H7 (cell line): ENCODE measurements around the gene LMTK2. TPM values are rescaled to one million over a fixed set of nuclear protein-coding genes. Genes with fewer than 3 reads are reported as not detected.

ENCODE experiments used
- DNase-seq: peaks from one replicate; pipeline ENCODE4 v3.0.0; 2012
- H3K27me3 ChIP-seq: 2 replicates; pipeline ENCODE4 v1.6.0; 2011; ENCODE audit warnings: mild to moderate bottlenecking, low read length; ENCODE audit not compliant: control insufficient read depth, insufficient read depth
- H3K36me3 ChIP-seq: replicated peaks from 2 replicates; pipeline ENCODE4 v1.5.1; 2011; ENCODE audit warnings: low read length; ENCODE audit not compliant: control insufficient read depth, insufficient read depth
- H3K4me3 ChIP-seq: 2 replicates; pipeline ENCODE4 v1.5.1; 2011; ENCODE audit warnings: low read depth, mild to moderate bottlenecking, control low read depth, low read length, moderate library complexity; ENCODE audit not compliant: insufficient read depth
- total RNA-seq: library from RNA; depleted of rRNA; stranded (reverse); fragments of >200 nt; shearing (Covaris generic); gene quantifications from 2 replicates; pipeline ENCODE4 v1.2.3, GENCODE V29; 2014

The LMTK2 gene
- total RNA-seq, 1 experiment from 2014 or later, result 12.6 TPM

DNA sequence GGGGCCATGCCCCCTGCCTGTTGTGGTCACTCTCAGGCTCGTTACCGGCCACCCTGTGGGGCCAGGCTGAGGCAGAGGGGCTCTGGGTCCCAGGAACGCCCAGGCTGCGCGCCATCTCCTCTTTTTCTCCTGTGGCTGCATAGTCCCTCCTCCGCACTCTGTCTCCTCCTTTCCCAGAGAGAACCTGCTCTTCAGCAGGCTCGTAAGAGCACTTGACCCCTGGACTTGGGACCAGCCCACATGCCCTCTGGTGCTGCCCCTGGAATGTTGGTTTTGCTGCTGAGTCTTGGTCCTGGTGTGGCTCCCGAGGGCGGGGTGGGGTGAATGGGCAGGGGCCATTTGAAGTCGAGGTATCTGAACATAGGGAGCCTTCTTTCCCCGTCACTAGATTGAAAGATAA, 98.0 kb downstream of the LMTK2 start:
- Histone ChIP-seq H3K36me3 (no peaks in the 10 kb centered on the region; the same call in 1 of the 2 replicates), H3K27me3 (no peaks in the 10 kb centered on the region), H3K4me3 (no peak overlapping the region)
- DNase-seq, result no peak

DNA sequence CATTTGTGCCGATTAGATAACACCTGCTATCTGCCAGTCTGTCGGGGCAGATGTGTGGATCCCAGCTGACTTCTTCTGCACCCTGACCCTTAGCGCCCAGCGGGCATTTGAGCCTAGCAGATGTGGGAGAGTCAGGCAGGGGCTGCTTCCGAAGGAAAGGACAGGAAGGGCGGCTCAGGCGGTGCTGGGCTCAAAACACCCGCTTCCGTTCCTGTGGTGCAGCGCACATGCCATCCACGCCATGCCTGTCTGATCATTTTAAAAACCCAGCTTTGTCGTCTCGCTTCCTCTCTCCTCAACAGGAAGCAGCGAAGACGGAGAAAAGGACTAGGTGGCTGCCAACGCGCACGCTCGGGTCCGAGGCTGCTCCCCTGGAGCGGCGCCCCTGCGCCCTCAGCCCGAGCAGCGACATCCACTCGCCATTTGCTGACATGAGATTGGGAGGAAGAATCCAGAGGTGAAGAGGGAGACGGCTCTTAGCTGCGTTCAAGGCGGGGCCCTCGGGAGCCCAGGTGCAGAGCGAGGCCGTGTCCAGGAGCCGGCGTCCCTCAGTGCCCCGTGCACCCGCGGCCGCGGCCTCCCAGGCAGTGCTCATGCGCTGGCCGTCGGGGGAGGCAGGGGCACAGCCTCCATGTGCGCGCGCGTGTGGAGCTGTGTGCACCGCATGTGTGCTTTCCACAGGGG, 98.6 kb downstream of the LMTK2 start:
- H3K27me3 ChIP-seq, result no peaks in the 10 kb centered on the region
- H3K4me3 ChIP-seq, result no peak overlapping the region
- no peaks in the 10 kb centered on the region; the same call in 1 of the 2 replicates for H3K36me3 ChIP-seq
- DNase-seq, result no peak

DNA sequence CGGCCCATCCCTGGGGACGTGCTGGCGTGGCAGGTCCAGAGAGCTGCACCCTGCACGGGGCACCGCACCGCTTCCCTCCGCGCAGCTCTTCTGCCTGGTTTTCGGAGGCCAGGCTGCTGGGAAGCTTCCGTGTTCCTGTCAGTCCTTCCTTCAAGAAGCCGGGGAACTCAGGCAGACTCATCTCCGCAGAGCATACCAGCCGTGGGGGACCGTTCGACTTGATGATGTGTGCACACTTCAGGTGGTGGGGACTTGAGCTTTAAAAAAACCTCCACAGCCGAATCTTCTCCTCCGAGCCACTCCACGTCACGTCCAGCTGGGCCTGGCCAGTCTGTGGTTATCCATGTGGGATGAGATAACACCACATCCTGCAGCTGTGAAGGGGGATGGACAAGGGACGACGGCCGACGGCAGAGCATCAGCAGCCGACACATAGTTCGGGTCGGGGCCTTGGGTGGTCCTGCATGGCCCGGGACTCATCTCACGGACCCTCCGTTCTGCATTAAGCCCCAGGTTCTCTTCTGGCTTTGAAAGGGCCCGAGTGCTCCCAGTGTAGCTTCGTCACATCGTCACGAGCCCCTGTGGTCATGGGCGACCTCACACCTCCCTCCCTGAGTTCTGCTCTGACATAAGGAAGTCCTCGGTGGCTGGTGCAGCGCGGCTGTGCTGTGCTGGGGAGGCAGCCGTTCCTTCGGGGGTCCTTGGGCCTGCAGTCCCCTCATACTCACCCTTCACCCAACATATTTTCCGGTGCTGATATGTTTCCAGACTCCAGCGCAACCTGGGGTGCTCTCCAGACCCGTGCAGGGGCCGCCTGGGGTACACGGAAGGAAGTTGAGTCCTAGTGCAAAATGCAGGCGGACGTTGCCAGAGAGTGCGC, 100.0 kb downstream of the LMTK2 start:
- H3K27me3 ChIP-seq, result no peaks in the 10 kb centered on the region
- DNase-seq, result no peak
- H3K4me3 ChIP-seq, result no peak overlapping the region
- no peaks in the 10 kb centered on the region; the same call in 1 of the 2 replicates for H3K36me3 ChIP-seq

DNA sequence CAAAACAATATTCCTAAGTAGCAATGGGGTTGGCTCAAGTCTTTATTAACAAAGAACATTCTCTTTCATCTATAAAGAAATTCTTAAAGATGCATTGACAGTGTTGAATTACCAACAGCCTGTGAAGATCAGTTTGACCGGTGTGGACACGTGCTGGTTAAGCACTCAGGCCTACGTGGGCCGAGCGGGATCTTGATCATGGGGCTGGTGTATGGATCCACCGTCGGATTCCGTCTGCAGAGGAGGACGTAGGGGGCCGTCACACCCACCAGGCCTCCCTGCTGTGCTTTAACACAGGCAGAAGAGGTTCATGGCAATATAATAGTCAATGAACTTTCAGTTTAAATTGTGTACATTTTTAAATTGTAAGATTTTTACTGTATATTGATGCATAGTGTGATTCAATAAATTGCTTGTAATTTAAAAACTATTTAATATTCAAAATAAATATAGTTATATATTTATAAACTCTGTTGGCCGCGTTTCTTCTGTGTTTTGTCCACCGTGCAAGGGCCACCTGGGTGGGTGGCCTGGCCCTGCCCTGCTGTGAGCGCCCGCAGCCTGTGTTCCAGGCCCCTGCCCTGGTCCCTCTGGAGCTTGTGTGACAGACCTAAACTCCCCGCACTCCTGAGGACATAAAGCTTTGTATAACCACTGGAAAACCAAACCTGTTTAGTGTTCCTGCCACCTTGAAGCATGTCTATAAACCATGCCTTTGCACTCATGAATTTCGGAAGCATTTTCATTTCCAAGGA, 102.7 kb downstream of the LMTK2 start:
- Histone ChIP-seq H3K36me3 (no peaks in the 10 kb centered on the region; the same call in 1 of the 2 replicates), H3K4me3 (no peak overlapping the region), H3K27me3 (no peaks in the 10 kb centered on the region)
- no peak for DNase-seq

DNA sequence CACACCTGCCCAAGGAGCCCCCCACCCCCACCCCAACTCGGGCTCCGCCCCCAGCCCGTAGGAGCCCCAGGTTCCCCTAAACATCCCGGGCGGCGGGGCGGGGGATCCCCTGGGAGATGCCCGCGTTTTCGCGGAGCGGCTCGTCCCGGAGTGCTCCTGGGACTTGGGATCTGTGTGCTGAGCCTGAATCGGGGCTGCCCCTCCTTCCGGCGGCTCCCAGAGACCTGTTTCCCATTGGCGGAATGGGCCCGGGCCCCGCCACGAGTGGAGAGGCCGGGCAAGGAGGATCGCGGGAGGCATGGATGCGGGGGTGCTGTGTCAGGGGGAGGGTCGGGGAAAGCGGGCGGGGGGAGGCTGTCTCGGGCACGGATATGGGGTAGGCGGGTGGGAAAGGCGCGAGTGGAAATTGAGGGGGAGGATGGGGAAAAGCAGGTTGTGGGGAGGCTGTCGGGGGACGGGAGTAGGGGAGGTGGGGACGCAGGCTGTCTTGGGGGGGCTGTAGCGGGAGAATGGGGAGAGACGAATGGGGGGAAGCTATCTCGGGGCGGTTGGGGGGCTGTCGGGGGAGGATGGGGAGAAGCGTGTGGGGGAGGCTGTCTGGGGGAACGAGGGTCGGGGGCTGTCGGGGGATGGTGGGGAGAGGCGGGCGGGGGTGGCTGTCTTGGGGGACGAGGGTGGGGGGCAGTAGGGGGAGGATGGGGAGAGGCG, 104.0 kb downstream of the LMTK2 start:
- H3K4me3 ChIP-seq, result peak overlapping the region; percentile 45
- no peaks in the 10 kb centered on the region; the same call in 1 of the 2 replicates for H3K36me3 ChIP-seq
- H3K27me3 ChIP-seq, result no peaks in the 10 kb centered on the region
- DNase-seq, result peak; percentile 94

DNA sequence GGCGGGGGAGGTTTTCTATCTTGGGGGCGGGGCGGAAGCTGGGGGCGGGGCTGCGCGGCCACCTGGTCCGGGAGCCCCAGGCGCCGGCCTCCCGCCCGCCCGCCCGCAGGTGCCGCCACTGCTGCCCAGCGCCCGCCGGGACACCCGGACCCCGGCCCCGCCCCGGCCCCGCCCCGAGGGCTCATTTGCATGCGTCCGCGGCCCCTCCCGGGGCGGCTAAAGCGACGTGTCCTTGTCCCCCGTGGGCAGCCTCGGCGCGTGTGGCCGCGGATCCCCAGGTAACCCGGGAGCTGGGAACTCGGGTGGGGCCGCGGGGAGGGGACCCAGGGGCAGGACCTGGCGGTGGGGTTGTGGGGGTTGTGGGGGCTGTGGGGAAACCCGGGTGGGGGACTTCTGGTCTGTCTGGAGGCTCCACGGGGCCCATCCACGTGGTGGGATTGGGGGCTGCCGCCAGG, 104.6 kb downstream of the LMTK2 start, which contains the start of gene BHLHA15:
Gene BHLHA15 (plus strand): TSS at position 219 of the 455 bp plus-strand sequence. CDS start 871 bp downstream, outside the sequence.
- DNase-seq, result peak; percentile 98
- Histone ChIP-seq H3K36me3 (no peaks in the 10 kb centered on the region; the same call in 1 of the 2 replicates), H3K4me3 (peak within 1 kb of the TSS; percentile 45), H3K27me3 (no peaks in the 10 kb centered on the region)

DNA sequence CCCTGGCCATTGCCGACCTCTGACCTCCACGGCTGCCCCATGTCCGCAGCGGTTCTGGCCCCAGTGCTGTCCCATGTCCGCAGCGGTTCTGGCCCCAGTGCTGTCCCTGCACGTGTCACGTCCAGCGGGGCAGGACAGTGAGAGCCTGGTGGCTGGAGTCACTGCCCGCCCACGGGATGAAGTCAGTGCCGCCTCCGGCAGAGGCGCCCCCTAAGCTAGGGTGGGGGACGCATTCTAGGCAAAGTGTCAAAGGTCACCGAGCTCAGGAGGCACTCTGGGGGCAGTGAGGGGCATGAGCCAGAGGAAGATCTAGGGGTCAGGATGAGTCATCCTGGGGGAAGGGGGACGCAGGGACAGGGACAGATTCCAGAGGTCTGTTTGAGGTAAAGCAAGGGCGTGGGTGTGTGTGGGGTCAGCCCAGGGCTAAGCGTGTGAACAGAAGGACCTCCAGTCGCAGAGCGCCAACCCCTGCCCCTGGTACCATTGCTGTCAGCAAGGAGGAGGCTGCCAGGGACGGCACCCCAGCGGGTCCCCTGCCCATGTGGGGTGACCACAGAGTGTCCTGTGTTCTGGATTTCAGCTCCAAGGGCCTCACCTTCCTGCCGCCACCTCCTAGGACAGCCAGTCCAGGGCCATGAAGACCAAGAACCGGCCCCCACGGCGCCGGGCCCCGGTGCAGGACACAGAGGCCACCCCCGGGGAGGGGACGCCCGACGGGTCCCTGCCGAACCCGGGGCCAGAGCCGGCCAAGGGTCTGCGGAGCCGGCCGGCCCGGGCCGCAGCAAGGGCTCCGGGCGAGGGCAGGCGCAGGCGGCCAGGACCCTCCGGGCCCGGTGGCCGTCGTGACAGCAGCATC, 105.2 kb downstream of the LMTK2 start:
- H3K4me3 ChIP-seq, result peak overlapping the region; percentile 33
- DNase-seq, result peak; percentile 75
- no peaks in the 10 kb centered on the region for H3K27me3 ChIP-seq
- no peaks in the 10 kb centered on the region; the same call in 1 of the 2 replicates for H3K36me3 ChIP-seq

DNA sequence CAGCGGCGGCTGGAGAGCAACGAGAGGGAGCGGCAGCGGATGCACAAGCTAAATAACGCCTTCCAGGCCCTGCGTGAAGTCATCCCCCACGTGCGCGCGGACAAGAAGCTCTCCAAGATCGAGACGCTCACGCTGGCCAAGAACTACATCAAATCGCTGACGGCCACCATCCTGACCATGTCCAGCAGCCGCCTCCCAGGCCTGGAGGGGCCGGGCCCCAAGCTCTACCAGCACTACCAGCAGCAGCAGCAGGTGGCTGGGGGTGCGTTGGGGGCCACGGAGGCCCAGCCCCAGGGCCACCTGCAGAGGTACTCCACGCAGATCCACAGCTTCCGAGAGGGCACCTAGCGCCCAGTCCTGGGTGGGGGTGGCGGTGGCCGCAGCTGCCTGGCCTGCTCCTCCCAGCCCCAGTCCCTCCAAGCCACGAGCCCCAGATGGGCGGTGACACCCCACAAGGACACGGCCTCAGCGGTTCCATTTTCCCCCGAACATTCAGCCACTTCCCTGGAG, 105.9 kb downstream of the LMTK2 start:
- DNase-seq, result no peak
- Histone ChIP-seq H3K27me3 (no peaks in the 10 kb centered on the region), H3K36me3 (no peaks in the 10 kb centered on the region), H3K4me3 (no peak overlapping the region)

DNA sequence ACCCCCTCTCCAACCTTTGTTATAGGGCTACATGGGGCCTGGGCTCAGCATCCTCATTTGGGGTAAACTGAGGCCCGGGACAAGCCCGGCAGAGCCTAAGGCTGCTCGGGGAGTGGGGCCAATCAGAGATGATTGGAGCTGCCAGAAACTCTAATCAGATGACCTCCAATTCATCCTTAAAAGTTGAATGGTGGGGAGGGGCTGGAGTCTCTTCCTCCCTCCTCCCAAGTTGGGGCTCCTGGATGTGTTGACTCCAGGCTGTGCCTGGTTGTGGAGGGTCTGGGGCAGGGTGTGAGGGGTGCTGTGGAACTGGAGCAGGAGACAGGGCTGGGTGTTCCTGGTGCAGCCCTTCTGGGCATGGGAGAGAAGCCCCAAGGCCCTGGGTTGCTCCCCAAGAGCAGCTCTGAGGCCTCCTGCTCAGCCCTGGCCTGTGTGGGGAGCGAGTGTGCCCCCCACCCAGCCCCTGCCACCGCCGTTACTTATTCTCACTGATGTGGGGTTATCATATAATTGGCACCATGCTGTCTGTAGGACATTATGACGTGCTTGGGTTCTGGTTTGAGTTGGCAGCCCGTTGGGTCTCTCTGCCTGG, 106.7 kb downstream of the LMTK2 start:
- DNase-seq, result peak; percentile 55

DNA sequence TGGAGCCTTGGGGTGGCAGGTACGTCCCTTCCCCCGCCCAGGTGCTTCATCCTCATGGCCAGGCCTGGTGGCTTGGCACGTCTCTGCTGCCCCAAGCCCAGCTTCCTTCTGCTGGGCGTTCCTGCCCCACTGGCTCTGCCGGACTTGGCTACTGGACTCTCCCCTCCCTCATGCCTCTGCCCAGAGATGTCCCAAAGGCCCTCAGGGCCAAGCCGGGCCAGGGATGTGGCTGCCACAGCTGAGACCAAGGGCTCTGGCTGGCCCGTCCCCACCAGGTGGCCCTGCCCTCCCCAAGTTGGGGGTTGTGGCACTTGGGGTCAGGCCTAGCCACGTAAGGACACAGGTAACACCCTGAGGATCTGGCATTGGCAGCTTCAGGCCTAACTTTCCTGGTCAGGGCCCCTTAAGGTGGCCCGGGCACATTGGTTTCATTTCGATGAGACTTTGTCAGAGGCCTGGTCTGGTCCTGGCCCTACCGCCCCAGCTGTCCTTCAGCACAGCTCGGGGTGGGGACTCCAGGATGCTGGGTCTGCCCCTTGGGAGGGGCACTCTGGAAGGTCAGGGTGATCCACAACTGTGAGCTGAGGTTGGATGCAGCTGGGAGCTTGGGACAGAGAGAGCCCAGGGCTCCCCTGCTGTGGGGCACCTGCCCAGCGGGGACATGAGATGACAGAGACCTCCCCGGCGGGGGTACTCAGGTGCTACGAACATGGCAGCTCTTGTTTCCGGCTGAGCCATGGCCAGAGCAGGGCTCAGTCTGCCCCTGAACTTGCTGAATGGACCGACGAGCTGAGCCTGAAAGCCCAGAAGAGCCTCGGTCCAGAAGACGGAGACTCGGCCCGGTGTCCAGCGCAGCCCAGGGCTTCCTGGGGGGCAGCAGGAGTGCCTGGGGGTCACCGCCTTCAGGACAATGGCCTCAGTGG, 107.5 kb downstream of the LMTK2 start:
- peak; percentile 61 for DNase-seq
- H3K4me3 ChIP-seq, result no peak overlapping the region
- no peaks in the 10 kb centered on the region for H3K27me3 ChIP-seq
- H3K36me3 ChIP-seq, result no peaks in the 10 kb centered on the region

More for the DNA sequence above, 106.7 kb downstream of the LMTK2 start:
- H3K36me3 ChIP-seq, result no peaks in the 10 kb centered on the region
- no peak overlapping the region for H3K4me3 ChIP-seq
- H3K27me3 ChIP-seq, result no peaks in the 10 kb centered on the region

DNA sequence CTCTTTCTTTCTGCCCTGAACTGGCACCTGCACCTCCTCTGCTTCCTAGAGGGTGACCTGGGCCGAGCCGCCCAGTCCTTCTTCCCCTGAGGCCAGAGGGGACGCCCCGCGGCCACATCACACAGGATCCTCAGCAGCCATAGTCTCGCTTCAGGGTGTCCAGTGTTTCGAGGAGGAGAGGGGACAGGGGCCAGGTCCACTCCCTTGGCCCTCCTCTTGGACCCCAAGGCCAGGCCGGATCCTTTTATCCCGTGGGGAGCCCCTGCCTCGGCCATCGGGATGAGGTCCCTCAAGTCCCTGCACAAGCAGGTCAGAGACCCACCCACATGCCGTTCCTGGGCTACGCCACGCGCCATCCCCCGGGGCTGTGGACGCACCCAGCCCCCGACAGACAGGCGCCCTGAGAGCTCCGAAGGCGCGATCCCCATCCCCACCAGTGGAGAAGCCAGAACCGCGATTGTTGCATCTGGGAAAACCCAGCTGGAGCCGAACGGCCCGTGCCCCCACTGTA, 108.2 kb downstream of the LMTK2 start:
- no peaks in the 10 kb centered on the region for H3K27me3 ChIP-seq
- H3K36me3 ChIP-seq, result no peaks in the 10 kb centered on the region
- no peak overlapping the region for H3K4me3 ChIP-seq
- peak; percentile 76 for DNase-seq
